ENCODE measurements around the gene KIAA1328.

DNA sequence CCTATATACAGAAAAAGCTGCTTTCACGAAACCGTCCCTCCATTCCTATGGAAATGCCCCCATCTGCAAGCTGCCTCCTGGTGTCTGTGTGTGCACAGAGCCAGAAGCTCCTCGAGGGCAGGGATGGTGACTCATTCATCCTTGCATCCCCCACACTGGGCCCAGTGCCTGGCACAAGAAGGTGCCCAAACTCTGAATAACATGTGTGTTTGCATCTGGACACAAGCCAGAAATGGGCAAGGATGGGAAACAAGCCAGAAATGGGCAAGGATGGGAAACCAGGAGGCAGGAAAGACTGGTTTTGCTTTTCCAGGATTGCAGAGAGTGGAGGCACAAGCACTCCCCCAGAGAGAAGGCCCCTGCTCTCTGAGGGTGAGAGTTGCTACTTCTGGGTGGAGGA lies 422.8 kb downstream of the KIAA1328 start:
- no peak for TF ChIP-seq POLR2A (IDR thresholded peaks at IDR 0.05)
- TF ChIP-seq, protein P1, sequence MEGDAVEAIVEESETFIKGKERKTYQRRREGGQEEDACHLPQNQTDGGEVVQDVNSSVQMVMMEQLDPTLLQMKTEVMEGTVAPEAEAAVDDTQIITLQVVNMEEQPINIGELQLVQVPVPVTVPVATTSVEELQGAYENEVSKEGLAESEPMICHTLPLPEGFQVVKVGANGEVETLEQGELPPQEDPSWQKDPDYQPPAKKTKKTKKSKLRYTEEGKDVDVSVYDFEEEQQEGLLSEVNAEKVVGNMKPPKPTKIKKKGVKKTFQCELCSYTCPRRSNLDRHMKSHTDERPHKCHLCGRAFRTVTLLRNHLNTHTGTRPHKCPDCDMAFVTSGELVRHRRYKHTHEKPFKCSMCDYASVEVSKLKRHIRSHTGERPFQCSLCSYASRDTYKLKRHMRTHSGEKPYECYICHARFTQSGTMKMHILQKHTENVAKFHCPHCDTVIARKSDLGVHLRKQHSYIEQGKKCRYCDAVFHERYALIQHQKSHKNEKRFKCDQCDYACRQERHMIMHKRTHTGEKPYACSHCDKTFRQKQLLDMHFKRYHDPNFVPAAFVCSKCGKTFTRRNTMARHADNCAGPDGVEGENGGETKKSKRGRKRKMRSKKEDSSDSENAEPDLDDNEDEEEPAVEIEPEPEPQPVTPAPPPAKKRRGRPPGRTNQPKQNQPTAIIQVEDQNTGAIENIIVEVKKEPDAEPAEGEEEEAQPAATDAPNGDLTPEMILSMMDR (IDR thresholded peaks at IDR 0.05 in 4 of 5, conservative IDR thresholded peaks at IDR 0.05 in 1 of 5), result no peak
